ENCODE results near the gene EIF3B.
A peak's percentile ranks its signal among the peaks of the same experiment; 100 is the strongest.
"Not testable (repeated sequence)": the region's sequence is repeated elsewhere in the genome, so short reads cannot be mapped to it uniquely, and the experiment has no call there.

The EIF3B gene

GRCh38 chr7:2325162-2325561 is 29.5 kb upstream of the EIF3B start:
- FAIRE-seq (no peak), DNase-seq (ENCODE audit: insufficient read length, low spot score) (no peak)
- TF ChIP-seq POLR2A (IDR thresholded peaks at IDR 0.05; ENCODE audit: low read depth, low read length): no peak

DNA sequence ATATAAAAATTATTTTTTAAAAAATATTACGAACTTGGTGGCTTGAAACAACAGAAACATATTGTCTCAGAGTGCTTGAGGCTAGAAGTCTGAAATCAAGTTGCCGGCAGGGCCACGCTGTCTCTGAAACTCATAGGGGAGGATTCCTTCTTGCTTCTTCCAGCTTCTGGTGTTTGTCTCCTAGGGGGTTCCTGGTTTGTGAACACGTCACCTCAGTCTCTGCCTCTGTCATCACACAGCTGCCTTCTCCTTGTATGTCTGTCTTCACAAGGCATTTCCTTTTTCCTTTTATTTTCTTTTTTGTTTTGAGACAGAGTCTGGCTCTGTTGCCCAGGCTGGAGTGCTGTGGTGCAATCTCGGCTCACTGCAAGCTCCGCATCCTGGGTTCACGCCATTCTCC is 27.7 kb upstream of the EIF3B start:
- FAIRE-seq (no peak), DNase-seq (ENCODE audit: insufficient read length, low spot score) (no peak)
- TF ChIP-seq POLR2A (IDR thresholded peaks at IDR 0.05; ENCODE audit: low read depth, low read length): no peak

GRCh38 chr7:2330493-2330892 is 24.1 kb upstream of the EIF3B start:
- DNase-seq (ENCODE audit: insufficient read length, low spot score): no peak
- FAIRE-seq: no peak
- TF ChIP-seq POLR2A (IDR thresholded peaks at IDR 0.05; ENCODE audit: low read depth, low read length): no peak

DNA sequence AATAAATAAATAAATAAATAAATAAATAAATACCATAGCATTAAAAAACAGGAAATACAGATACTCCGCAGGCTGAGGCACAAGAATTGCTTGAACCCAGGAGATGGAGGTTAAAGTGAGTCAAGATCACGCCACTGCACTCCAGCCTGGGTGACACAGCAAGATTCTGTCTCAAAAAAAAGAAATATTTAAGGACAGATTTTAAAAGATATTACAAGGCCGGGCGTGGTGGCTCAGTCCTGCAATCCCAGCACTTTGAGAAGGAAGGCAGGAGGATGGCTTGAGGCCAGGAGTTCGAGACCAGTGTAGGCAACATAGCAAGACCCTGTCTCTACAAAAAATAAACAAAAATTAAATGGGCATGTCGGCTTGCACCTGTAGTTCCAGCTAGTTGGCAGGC is 22.9 kb upstream of the EIF3B start:
- FAIRE-seq (no peak), DNase-seq (ENCODE audit: insufficient read length, low spot score) (no peak)
- no peak for TF ChIP-seq POLR2A (IDR thresholded peaks at IDR 0.05; ENCODE audit: low read depth, low read length)

DNA sequence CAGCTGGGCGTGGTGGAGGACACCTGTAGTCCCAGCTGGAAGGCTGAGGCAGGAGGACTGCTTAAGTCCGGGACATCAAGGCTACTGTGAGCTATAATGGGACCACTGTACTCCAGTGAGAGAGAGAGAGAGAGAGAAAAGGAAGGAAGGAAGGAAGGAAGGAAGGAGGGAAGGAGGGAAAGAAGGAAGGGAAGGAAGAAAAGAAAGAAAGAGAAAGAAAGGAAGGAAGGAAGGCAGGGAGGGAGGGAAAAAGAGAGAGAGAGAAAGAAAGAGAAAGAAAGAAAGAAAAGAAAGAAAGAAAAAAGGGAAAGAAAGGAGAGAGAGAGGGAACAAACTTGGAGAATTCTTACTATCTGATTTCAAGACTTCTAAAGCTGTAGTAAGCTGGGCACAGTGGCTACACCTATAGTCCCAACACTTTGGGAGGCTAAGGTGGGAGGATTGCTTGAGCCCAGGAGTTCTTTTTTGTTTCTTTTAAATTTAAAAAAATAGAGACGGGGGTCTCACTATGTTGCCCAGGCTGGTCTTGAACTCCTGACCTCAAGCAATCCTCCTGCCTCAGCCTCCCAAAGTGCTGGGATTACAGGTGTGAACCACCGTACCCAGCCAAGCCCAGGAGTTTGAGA is 21.9 kb upstream of the EIF3B start:
- DNase-seq (ENCODE audit: insufficient read length, low spot score); FAIRE-seq: not testable (repeated sequence)

DNA sequence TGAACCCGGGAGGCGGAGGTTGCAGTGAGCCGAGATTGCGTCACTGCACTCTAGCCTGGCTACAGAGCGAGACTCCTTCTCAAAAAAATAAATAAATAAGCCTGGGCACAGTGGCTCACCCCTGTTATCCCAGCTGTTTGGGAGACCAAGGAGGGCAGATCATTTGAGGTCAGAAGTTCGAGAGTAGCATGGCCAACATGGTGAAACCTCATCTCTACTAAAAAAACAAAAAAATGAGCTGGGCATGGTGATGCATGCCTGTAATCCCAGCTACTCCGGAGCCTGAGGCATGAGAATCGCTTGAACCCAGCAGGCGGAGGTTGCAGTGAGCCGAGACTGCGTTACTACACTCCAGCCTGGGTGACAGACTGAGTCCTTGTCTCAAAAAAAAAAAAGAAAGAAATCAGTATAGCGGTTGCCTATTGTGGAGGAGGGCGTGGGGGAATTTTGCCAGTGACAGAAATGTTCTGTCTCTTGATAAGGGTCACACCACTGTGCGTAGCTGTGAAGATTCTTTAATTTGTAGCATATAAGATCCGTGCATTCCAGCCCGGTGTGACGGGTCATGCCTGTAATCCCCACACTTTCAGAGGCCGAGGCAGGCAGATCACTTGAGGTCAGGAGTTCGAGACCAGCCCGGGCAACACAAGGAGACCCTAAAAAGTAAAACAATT is 17.9 kb upstream of the EIF3B start:
- DNase-seq (ENCODE audit: insufficient read length, low spot score): no peak
- FAIRE-seq: no peak
- no peak for TF ChIP-seq POLR2A (IDR thresholded peaks at IDR 0.05; ENCODE audit: low read depth, low read length)

GRCh38 chr7:2347351-2348063 is 7.1 kb upstream of the EIF3B start:
- not testable (repeated sequence) for DNase-seq (ENCODE audit: insufficient read length, low spot score); FAIRE-seq

- DNase-seq (ENCODE audit: insufficient read length, low spot score) (no peak), FAIRE-seq (no peak)
- TF ChIP-seq POLR2A (IDR thresholded peaks at IDR 0.05; ENCODE audit: low read depth, low read length): no peak
Measured at GRCh38 chr7:2350055-2350454, 4.6 kb upstream of the EIF3B start.

- no peak for TF ChIP-seq POLR2A (IDR thresholded peaks at IDR 0.05; ENCODE audit: low read depth, low read length)
- FAIRE-seq: no peak
- no peak for DNase-seq (ENCODE audit: insufficient read length, low spot score)
Measured at GRCh38 chr7:2350861-2351260, 3.8 kb upstream of the EIF3B start.

DNA sequence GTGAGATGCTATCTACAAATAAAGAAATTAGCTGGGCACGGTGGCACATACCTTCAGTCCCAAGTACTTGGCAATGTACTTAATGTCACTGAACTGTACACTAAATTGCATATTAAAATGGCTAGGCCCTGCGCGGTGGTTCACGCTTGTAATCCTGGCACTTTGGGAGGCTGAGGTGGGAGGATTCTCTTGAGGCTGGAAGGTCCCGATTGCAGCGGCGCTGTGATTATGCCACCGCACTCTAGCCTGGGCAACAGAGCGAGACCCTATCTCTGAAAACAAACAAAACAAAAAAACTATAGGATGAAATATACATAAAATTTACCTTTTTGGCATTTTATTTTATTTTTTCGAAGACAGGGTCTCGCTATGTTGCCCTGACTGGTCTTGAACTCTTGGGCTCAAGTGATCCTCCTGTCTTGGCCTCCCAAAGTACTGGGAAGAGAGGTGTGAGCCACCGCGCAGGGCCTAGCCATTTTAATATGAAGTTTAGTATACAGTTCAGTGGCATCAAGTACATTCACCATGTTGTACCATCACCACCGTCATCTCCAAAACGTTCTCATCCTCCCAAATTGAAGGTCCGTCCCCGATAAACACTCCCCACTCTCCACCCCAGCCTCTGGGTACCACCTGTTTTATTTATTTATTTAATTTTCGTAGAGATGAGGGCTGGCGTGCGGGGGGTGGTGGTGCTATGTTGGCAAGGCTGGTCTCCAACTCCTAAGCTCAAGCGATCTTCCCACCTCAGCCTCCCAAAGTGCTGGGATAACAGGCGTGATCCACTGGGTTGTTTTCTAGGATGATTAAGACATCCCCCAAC is 1.3 kb upstream of the EIF3B start:
- FAIRE-seq: no peak
- TF ChIP-seq POLR2A (IDR thresholded peaks at IDR 0.05; ENCODE audit: low read depth, low read length): no peak
- no peak for DNase-seq (ENCODE audit: insufficient read length, low spot score)

DNA sequence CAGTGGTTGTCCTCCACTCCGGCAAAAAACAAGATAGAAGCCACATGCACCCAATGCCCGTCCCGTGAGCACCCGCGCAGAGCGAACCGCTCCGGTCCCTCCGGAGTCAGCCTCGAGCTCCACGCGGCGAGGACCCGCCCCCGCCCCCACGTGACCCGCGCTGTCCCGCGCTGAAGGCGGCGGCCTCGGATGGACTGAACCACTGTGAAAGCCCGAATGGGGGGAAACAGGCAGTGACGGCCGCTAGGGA is 766 bp upstream of the EIF3B start:
- DNase-seq (ENCODE audit: insufficient read length, low spot score) (peak; percentile 99), FAIRE-seq (no peak)
- peak; percentile 98 for TF ChIP-seq POLR2A (IDR thresholded peaks at IDR 0.05; ENCODE audit: low read depth, low read length)

- FAIRE-seq (no peak), DNase-seq (ENCODE audit: insufficient read length, low spot score) (peak; percentile 52)
- TF ChIP-seq POLR2A (IDR thresholded peaks at IDR 0.05; ENCODE audit: low read depth, low read length): no peak
Measured at GRCh38 chr7:2354939-2355704, 495 bp downstream of the EIF3B start.

GRCh38 chr7:2355705-2356008 is 1.0 kb downstream of the EIF3B start:
- no peak for TF ChIP-seq POLR2A (IDR thresholded peaks at IDR 0.05; ENCODE audit: low read depth, low read length)
- FAIRE-seq (no peak), DNase-seq (ENCODE audit: insufficient read length, low spot score) (no peak)

DNA sequence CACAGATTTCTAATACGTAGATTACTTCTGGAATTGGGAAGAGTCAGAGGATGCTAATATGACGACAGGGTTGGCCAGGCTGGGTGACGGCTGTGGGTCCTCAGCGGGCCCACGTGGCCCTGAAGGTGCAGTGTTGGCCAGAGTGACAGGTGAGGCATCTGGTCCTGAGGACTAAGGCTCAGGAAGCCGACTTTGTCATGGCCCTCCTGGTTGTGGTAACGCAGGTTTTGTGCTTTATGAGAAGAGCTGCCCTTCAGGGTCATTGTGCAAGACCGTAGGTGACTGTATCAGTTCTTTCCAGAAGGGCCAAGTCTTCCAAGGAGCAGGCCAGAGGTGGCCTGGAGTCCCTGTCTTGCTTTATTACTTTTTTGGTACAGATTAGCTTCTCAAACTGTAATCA is 2.5 kb downstream of the EIF3B start:
- DNase-seq (ENCODE audit: insufficient read length, low spot score): no peak
- TF ChIP-seq POLR2A (IDR thresholded peaks at IDR 0.05; ENCODE audit: low read depth, low read length): no peak
- FAIRE-seq: no peak
